GM18858 (cell line): ENCODE data around the gene MRPL19.

Experiments used
- ATAC-seq: cut with Tn5 transposase; IDR thresholded peaks from one replicate; pipeline ENCODE4 v1.9.1; 2021; ENCODE audit not compliant: unreplicated experiment

MRPL19 gene

GRCh38 chr2:75646583-75647425, at the start of gene MRPL19:
Gene MRPL19, plus strand, starts transcription at chr2:75646783. Its CDS starts 25 bp downstream, at chr2:75646808.
- peak; percentile 95 for ATAC-seq

DNA sequence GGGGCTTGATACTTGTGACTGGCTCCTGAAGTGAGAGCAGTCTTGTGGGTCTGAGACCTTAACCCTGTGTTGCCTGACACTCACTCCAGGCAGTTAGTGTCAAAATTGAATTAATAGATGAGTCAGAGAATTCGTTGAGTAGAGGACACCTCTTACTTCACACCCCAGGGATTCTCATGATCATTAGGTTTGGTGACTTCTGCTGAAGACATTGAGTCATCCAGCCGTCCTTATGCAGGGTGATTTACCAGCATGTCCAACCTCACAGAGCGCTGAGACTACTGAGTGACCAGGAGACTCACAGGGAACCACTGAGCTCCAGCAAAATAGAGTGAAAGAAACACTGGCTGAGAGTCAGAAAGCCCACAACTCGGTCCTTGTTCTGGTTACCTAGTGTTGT, 49.8 kb upstream of the MRPL19 start:
- no peak for ATAC-seq

DNA sequence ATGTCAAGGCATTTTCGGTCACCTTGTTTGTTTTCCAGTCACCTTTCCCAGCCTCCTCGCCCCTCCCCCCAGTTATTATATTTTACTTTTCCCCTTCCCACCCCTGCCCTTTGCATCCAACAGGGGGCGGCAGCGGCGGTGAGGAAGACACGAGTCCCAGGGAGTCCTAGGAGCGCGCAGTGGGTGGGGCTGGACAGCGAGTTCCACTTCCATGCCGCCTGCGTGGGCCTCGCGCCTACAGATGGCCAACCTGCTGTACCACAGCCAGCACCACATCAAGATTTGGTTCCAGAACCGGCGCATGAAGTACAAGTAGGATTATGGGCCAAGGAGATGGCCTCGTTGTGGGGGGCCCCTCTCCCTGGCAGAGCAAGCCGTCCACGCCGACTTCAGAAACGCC, 48.6 kb upstream of the MRPL19 start:
- no peak for ATAC-seq

DNA sequence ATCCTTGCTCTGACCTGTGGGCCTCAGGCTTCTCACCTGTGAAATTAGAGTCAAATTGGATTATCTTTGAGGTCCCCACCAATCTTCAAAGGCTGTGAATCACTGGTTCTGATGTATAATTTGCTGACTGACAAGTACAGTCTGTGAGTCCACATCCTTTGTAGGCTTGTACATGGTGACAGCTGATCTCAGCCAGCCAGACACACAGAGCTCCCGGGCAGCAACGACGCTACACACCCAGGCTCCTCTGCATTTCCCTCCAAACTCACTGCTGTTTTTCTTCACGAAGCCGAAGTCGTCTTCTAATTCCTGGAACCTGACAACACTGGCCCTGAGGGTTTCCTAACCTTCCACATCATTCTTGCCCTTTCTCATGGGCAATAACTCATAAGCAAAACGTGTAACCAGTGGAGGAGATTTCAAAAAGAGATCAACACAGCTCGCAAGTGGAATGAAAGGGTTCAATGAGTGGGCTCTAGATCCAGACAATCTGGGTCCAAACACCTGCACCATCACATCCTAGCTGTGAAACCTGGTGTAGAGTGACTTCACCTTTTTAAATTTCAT, 47.9 kb upstream of the MRPL19 start:
- ATAC-seq: no peak

DNA sequence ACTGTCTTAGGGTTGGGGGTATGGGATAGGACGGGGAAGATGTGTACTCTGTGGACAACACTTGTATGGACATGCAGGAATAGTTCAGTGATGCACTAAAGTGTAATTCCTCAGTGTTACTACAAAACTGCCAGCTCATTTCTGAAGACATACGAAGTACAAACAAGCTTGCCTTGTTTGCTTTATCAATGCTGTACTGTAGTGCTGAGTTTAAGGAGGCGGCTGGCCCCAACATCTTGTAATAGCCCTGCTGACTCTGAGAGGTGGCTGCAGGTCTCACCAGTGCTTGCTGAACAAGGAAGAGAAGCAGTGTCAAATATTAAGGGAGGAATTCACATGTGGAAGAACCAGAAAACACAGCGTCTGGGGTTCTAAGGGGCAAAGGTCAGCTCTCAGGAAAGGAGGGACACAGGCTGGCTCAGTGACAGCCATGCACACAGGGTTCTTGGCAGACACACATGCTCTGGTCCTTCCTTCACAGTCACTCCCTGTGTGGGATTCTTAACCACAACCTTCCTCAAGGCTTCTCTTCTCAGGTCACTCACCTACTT, 46.0 kb upstream of the MRPL19 start:
- no peak for ATAC-seq

GRCh38 chr2:75602724-75603342, 43.8 kb upstream of the MRPL19 start:
- no peak for ATAC-seq

- no peak for ATAC-seq
Observed at GRCh38 chr2:75603477-75603876, 43.1 kb upstream of the MRPL19 start.

DNA sequence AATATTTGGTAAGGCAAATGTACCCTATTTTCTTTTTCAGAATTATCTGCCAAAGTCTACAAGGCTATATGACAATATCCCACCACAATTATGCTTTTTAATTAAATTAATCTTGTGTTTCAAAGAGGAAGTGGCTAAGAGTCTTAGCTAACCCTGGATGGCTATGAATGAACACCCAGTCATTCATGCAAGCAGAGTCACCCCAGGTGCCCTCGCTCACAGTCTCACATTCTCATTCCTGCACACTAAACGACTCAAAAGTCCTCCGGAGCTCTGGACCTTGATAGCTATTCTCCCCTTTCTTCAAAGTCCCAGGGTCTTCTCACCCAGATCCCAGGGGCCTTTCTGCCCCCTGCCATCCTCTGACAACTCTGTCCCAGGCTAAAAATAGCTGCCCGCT, 42.1 kb upstream of the MRPL19 start:
- ATAC-seq: no peak

GRCh38 chr2:75605770-75606529, 40.6 kb upstream of the MRPL19 start:
- no peak for ATAC-seq

- no peak for ATAC-seq
Observed at GRCh38 chr2:75606761-75607399, 39.7 kb upstream of the MRPL19 start.

GRCh38 chr2:75607400-75607798, 39.2 kb upstream of the MRPL19 start:
- ATAC-seq: no peak

DNA sequence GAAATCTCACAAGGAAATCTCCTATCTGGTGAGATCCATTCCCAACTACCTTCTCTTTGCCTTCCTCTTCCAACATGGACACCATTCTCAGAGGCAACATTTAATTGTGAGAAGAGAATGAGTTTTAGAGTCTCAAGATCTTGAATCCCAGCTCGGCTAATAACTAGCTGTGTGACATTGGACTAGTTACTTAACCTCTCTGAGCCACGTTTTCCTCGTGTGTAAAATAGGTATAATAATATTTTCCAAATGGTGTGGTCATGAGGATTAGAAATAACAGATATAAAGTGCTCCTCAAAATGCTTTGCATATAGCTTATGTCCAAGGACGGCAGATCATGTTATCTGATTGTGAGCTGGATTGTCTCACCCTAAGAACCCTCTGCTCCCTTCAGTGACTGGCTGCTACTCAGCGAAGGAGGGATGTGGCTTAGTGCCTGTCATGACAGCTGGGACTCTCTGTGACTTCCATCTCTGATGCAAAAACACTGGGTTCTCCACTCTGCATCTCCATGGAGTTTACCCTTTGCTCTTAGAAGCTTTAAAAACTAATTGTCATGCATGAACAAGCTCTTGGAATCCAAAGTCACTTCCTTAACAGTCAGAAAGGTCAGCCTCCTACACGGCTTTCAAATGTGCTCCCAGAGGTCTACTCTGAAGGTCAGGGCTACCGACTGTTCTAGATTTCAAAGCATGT, 38.4 kb upstream of the MRPL19 start:
- no peak for ATAC-seq

DNA sequence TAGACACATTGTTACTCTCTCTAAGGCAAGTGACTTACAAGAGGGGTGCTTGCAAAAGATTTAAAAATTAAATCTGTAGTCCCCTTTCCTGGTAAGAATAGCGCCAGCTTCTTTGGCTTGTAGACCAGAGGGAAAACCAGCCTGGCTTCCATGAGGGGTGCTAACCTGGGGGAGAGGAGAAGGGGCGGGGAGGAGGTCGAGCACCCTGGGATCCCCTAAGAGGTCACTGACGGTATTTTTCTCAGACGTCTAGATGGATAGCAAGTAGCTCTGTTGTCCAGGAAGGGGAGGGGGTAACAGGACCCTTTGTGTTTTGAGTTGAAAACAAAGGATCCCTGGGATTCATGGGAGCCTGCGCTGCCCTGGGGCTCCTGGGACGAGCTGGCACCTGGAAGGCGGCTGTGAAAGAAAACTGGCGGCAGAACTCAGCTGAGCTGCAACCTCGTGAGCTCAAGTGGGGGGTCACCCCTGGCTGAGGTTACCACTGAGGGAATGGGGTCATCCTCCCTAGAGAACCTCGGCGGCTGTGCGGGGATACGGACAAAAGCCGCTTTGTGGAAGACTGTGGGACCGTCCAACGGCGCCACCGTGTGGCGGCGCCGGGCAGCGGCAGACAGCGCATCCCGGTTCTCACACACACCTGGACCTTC, 37.8 kb upstream of the MRPL19 start:
- ATAC-seq: peak; percentile 86

GRCh38 chr2:75609334-75609689, 37.3 kb upstream of the MRPL19 start:
- ATAC-seq: no peak

DNA sequence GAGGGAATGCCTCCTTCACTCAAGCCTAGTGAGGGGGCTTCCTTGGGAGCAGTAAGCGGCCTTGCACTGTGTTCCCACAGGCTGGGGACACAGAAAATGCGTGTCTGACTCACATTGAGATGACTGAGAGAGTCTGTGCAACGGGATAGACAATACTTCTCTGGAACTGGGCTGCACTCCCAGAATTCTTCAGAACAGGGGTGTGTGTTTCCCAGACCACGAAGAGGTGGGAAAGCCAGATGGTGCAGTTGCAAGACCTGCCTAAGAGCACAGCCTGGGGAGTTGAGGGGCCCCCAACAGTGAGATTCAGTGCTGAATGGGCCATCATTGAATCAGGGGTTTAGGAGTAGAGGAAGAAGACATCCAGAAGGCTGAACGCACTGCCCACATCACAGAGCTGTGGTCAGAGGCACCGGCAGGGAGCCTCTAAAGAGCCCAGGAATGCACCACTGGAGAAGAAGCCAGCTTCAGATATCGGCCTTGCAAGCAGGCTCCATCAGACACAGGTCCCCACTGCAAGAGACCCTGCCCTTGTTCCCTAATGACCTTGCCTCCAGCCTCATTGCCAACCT, 36.6 kb upstream of the MRPL19 start:
- ATAC-seq: no peak

GRCh38 chr2:75610671-75611070, 35.9 kb upstream of the MRPL19 start:
- no peak for ATAC-seq

DNA sequence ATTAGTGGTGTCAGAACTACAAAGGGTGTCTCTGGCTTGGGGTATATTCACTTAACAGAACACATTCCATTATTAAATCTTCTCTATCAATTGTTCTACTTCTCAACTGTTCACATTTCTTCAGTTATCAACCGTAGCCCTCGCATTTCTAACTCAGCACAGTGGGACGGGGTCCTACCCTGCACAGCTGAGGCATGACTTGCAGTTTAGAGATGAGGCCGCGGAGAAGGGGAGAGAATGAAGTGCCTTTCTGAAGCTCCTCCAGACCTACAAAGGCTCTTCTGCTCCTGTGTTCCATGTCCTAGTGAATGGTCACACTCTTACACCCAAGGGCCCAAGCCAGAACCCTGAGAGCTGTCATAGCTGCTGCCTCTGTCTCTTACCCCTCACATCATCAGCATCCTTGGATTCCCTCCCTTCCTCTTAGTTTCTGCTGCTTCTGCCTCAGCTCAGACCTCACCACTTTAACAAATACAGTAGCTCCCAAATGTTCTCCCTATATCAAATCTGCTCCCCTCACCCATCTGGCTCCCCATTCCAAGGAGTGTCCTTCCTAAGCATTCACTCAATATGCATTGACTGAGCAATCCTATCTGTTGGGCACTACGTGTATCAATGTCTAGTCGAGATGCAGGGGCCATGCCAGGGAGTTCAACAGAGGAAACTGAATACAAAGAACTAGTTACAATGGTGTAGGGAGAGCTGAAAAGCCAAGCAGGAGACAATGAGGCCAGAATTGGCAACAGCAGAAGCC, 34.3 kb upstream of the MRPL19 start:
- ATAC-seq: no peak

DNA sequence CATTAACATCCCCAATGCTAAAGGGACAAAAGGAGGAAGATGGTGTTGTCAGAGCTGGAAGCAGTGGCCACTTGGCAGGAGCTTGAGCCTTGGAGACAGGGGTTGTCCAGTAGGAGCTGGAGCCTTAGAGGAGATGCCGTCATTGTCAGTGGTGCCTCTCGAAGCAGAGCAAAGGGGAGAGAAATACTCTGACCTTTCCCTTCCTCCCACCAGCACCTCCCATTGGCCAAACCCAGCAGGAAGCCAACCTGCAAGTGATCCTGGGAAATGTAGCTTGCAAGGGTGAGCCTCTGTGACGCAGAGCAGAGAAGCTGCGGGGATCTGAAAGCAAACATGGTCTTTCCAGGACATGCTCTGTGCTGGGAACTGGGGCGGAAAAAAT, 33.7 kb upstream of the MRPL19 start:
- no peak for ATAC-seq
